Gastrocnemius medialis (tissue), 4 donors: ENCODE measurements around the gene RAB10. TPM values are rescaled to one million over a fixed set of nuclear protein-coding genes. Genes with fewer than 3 reads are reported as not detected.

ENCODE experiments used
- ATAC-seq, 2 donors: fragments of 150-250 bp; one replicate each; pipeline ENCODE4 v1.9.1; 2016
- DNase-seq, 2 donors: peaks; one replicate each; pipeline ENCODE4 v3.0.0-alpha.2; 2019
- H3K27ac ChIP-seq, 4 donors: fragments of 200-600 bp; sonication (generic); 1 replicate in 1 of 4; 2 replicates in 3 of 4; pipeline ENCODE4 v1.5.1; 2016 to 2018; ENCODE audit warnings: mild to moderate bottlenecking in 2 of 4, moderate library complexity in 1 of 4
- H3K27me3 ChIP-seq, 3 donors: fragments of 200-600 bp; sonication (generic) in 2 of 3; 1 replicate in 1 of 3; 2 replicates in 2 of 3; pipeline versions ENCODE4 v1.5.1 to v1.6.0; 2016 to 2019; ENCODE audit warnings: mild to moderate bottlenecking in 1 of 3, moderate library complexity in 1 of 3
- H3K36me3 ChIP-seq, 2 donors: fragments of 200-600 bp; sonication (generic) in 1 of 2; one replicate each; pipeline ENCODE4 v1.5.1; 2017 to 2018
- H3K4me1 ChIP-seq, 2 donors: fragments of 200-600 bp; sonication (generic) in 1 of 2; one replicate each; pipeline ENCODE4 v1.5.1; 2016 to 2017; ENCODE audit warnings: mild to moderate bottlenecking in 2 of 2
- H3K4me3 ChIP-seq, 4 donors: fragments of 200-600 bp; sonication (generic) in 3 of 4; 1 replicate in 1 of 4; 2 replicates in 3 of 4; pipeline ENCODE4 v1.5.1; 2016 to 2019; ENCODE audit warnings: mild to moderate bottlenecking in 2 of 4
- H3K9me3 ChIP-seq, 3 donors: fragments of 200-600 bp; sonication (generic) in 2 of 3; 1 replicate in 1 of 3; 2 replicates in 2 of 3; pipeline ENCODE4 v1.5.1; 2016 to 2019
- POLR2A ChIP-seq, 2 donors: fragments of 450-650 bp; IDR thresholded peaks; one replicate each; pipeline ENCODE4 v1.6.1; 2017; ENCODE audit warnings: antibody characterized with exemption in 2 of 2, mild to moderate bottlenecking in 2 of 2, moderate library complexity in 2 of 2
- in situ Hi-C, 4 donors: fragments of 200-750 bp; cut with MboI; loops; one replicate each; pipeline versions ENCODE4 v1.15.0 to v1.8.0; 2017; ENCODE audit warnings: low sequenced_read_pairs in 4 of 4
- intact Hi-C: fragments of 100-400 bp; cut with DNase I; formaldehyde crosslinking; loops from one replicate; pipeline ENCODE4 v1.15.1; 2023; ENCODE audit warnings: low total_unique reads
- total RNA-seq, 4 donors: library from RNA; depleted of rRNA; stranded (reverse); fragments of >200 nt; gene quantifications; one replicate each; pipeline versions ENCODE4 v1.1.0 to v1.2.3, GENCODE V29; 2016
- TF ChIP-seq, protein P1 (sequence below), 5 experiments: fragments of 450-650 bp in 3 of 5; fragments of 200-600 bp in 2 of 5; sonication (generic) in 2 of 5; IDR thresholded peaks in 4 of 5; conservative IDR thresholded peaks in 1 of 5; 1 replicate in 4 of 5; 2 replicates in 1 of 5; pipeline ENCODE4 v1.5.1; 2016 to 2019; ENCODE audit warnings: antibody characterized with exemption in 5 of 5, mild to moderate bottlenecking in 3 of 5, moderate library complexity in 3 of 5

The RAB10 gene
- total RNA-seq, 4 donors from 2014 or later = 138 to 234 (median 168) TPM

DNA sequence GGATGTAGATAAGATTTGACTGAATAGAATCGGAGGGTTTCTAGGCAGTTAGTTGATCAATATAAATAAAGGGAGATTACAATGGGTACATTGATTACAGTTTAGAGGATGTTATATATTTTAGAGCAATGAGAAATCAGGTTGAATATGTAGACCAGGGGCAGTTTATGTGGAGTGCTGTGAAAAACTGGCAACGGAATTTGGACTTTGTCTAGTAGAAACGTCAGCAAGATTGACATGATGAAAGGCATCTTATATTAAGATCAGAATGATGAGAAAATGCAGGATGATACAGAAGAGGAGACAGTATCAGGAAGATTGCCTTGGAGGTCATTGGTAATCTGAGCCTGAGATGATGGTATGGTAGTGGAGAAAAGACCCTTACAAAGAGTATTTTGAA lies 39.9 kb downstream of the RAB10 start:
- Histone ChIP-seq H3K27ac (peak overlapping the region in 1 of 4 donors; percentile 38), H3K27me3 (no peaks in the 10 kb centered on the region), H3K4me1 (peaks cover 55 to 64% of the 10 kb centered on the region in 2 donors), H3K9me3 (no peaks in the 10 kb centered on the region), H3K4me3 (no peak overlapping the region), H3K36me3 (no peaks in the 10 kb centered on the region)
- intact Hi-C loops (no loop called here), in situ Hi-C loops (no loop called here)
- no peak for DNase-seq
- TF ChIP-seq POLR2A (IDR thresholded peaks at IDR 0.05) = no peak
- TF ChIP-seq, protein P1, sequence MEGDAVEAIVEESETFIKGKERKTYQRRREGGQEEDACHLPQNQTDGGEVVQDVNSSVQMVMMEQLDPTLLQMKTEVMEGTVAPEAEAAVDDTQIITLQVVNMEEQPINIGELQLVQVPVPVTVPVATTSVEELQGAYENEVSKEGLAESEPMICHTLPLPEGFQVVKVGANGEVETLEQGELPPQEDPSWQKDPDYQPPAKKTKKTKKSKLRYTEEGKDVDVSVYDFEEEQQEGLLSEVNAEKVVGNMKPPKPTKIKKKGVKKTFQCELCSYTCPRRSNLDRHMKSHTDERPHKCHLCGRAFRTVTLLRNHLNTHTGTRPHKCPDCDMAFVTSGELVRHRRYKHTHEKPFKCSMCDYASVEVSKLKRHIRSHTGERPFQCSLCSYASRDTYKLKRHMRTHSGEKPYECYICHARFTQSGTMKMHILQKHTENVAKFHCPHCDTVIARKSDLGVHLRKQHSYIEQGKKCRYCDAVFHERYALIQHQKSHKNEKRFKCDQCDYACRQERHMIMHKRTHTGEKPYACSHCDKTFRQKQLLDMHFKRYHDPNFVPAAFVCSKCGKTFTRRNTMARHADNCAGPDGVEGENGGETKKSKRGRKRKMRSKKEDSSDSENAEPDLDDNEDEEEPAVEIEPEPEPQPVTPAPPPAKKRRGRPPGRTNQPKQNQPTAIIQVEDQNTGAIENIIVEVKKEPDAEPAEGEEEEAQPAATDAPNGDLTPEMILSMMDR (IDR thresholded peaks at IDR 0.05 in 4 of 5, conservative IDR thresholded peaks at IDR 0.05 in 1 of 5) = no peak
- ATAC-seq = no peak

DNA sequence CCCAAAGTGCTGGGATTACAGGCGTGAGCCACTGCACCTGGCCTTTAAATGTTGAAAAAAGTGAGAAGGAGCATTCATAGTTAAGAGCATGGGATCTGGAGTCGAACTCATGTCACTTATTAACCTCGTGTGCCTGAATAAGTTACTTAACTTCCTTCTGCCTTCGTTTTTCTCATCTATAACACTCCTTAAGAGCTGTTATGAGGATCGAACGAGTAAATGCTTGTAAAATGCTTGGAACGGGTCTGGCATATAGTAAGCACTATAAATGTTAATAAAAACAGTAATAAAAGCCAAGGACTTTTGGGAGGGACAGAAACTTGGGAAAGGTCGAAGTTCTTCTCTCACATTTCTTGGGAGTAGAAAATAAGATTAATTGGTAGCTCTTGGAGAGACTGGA lies 40.8 kb downstream of the RAB10 start:
- no peaks in the 10 kb centered on the region for H3K27me3 ChIP-seq
- in situ Hi-C loops = no loop called here
- no peaks in the 10 kb centered on the region for H3K9me3 ChIP-seq
- peaks cover 52 to 57% of the 10 kb centered on the region in 2 donors for H3K4me1 ChIP-seq
- TF ChIP-seq, protein P1 (IDR thresholded peaks at IDR 0.05 in 4 of 5, conservative IDR thresholded peaks at IDR 0.05 in 1 of 5) = no peak
- TF ChIP-seq POLR2A (IDR thresholded peaks at IDR 0.05) = no peak
- no peak overlapping the region for H3K4me3 ChIP-seq
- intact Hi-C loops = no loop called here
- no peak for DNase-seq
- H3K36me3 ChIP-seq = no peaks in the 10 kb centered on the region
- no peak for ATAC-seq
- peak overlapping the region in 1 of 4 donors; percentile 13 for H3K27ac ChIP-seq

DNA sequence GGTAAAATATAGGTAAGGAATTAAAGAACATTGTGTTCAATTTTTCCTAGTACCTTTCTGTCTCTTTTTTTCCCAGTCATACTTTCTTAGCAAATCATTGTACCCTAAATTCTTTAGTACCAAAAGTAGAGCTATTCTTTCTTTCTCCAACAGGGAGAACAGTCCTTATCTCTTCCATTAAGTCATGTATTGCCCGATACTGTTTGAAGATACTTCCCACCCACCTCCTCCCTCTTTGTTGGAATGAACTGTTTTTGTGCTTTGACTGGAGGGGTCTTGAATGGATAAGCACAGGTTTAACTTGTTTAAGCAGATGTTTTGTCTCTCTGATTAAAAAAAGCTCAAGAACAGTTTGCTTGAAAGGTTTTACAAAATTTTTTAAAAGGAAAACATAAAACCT lies 41.3 kb downstream of the RAB10 start:
- H3K36me3 ChIP-seq = no peaks in the 10 kb centered on the region
- in situ Hi-C loops (no loop called here), intact Hi-C loops (no loop called here)
- TF ChIP-seq POLR2A (IDR thresholded peaks at IDR 0.05) = no peak
- no peak overlapping the region for H3K4me3 ChIP-seq
- no peaks in the 10 kb centered on the region for H3K27me3 ChIP-seq
- ATAC-seq (no peak), DNase-seq (no peak)
- H3K4me1 ChIP-seq = peaks cover 52% of the 10 kb centered on the region in 2 donors
- H3K27ac ChIP-seq = peak overlapping the region in 2 of 4 donors; percentile 26 to 51
- H3K9me3 ChIP-seq = no peaks in the 10 kb centered on the region

DNA sequence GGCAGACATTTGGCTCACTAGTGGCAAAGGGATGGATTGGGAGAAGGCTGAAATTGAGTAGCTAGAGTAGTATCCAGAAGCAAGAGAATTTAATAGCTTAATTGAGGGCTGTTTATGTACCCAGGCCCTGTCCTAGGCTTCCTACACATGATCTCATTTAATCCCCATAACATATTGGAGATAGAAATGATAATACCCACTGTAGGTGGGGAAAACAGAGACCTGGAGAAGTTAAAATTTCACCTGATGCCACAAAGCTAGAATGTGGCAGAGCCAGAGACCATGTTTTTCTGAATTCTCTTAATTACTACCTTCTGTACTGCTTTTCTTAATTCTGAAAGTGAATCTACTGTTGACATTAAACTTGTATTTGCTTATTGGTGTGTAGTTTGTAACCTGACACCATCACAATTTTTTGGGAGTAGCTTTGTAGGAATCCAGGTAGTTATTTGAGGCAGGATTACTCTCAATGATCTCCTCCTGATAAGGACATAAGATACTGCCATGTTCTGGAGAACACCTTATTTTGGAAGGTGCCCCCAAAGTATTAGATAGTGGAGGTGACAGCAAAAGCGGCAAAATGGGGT lies 42.2 kb downstream of the RAB10 start:
- DNase-seq (no peak), ATAC-seq (no peak)
- intact Hi-C loops (no loop called here), in situ Hi-C loops (no loop called here)
- Histone ChIP-seq H3K4me1 (peaks cover 44 to 51% of the 10 kb centered on the region in 2 donors), H3K36me3 (no peaks in the 10 kb centered on the region), H3K4me3 (no peak overlapping the region), H3K9me3 (no peaks in the 10 kb centered on the region), H3K27ac (peak overlapping the region in 2 of 4 donors; percentile 26 to 51), H3K27me3 (no peaks in the 10 kb centered on the region)
- TF ChIP-seq, protein P1 (IDR thresholded peaks at IDR 0.05 in 4 of 5, conservative IDR thresholded peaks at IDR 0.05 in 1 of 5) = no peak
- TF ChIP-seq POLR2A (IDR thresholded peaks at IDR 0.05) = no peak

DNA sequence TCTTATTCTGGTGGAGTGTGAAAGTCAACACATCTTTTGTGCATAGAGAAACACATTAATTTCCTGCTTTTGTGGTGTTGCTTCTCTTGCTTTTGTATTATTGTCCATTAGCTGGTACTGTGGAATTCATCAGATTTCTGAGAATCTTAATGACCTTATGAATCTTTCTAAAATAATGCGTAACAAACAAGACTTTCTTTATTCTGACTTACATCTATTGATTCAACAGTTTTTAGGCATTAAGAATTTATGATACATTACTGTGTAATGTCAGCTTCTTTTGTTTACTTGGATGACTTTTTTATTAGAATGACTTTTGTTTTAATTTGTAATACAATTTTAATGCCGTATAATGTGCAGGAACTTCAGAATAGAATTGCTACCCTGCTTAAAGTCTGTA lies 43.4 kb downstream of the RAB10 start:
- DNase-seq = no peak
- intact Hi-C loops = no loop called here
- TF ChIP-seq, protein P1 (IDR thresholded peaks at IDR 0.05 in 4 of 5, conservative IDR thresholded peaks at IDR 0.05 in 1 of 5) = no peak
- no peak for TF ChIP-seq POLR2A (IDR thresholded peaks at IDR 0.05)

More for the DNA sequence above, 43.4 kb downstream of the RAB10 start:
- Histone ChIP-seq H3K9me3 (no peaks in the 10 kb centered on the region), H3K4me1 (peaks cover 39 to 45% of the 10 kb centered on the region in 2 donors), H3K36me3 (no peaks in the 10 kb centered on the region), H3K27me3 (no peaks in the 10 kb centered on the region), H3K4me3 (no peak overlapping the region), H3K27ac (peak overlapping the region in 1 of 4 donors; percentile 20)
- ATAC-seq = no peak
- in situ Hi-C loops = no loop called here
